ENCODE measurements around the gene CYBRD1.

The CYBRD1 gene

DNA sequence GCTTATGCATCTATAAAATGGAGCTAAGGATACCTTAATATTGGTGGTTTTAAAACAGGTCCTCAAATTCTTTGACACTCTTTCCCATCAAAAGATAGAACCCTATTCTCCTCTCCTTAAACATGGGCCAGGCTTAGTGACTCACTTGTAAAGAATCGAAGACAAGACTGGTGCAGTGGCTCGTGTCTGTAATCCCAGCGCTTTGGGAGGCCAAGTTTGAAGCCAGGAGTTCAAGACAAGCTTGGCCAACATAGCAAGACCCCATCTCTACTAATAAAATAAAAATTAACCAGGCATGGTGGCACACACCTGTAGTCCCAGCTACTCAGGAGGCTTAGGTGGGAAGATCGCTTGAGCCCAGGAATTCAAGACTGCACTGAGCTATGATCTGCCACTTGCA lies 44.5 kb downstream of the CYBRD1 start:
- Histone ChIP-seq H3K4me1 (ENCODE audit: control insufficient read depth, insufficient read depth, low read length, poor library complexity, severe bottlenecking) (no peaks in the 10 kb centered on the region), H3K27ac (ENCODE audit: insufficient read depth, low read length, poor library complexity, severe bottlenecking) (no peak overlapping the region), H3K9me3 (ENCODE audit: control insufficient read depth, low read length) (no peaks in the 10 kb centered on the region)

DNA sequence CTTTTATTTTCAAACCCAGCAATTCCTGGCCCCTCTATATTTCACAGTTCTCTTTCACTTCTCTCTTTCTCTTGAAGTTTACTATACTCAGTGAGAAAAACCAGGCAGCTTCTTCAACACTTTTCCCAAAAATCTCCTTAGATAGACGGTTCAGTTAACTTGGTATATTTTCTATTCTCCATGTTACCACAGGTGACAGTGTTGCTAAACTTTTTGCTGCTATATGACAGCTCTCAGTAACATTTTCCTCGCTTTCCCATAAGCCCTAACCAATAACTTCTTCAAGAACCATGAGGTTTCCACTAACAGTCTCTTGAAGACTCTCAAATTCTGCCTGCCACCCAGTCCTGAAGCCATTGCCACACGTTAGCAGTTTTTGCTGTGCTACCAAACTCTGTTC lies 45.8 kb downstream of the CYBRD1 start:
- H3K27ac ChIP-seq (ENCODE audit: insufficient read depth, low read length, poor library complexity, severe bottlenecking), result no peak overlapping the region
- no peak for DNase-seq
- no peaks in the 10 kb centered on the region for H3K4me1 ChIP-seq (ENCODE audit: control insufficient read depth, insufficient read depth, low read length, poor library complexity, severe bottlenecking)
- H3K27me3 ChIP-seq (replicated peaks; ENCODE audit: control insufficient read depth, insufficient read depth, low read length, poor library complexity, severe bottlenecking), result no peaks in the 10 kb centered on the region
- no peak overlapping the region for H3K4me3 ChIP-seq (ENCODE audit: insufficient read depth, low read depth, low read length, poor library complexity, severe bottlenecking)
- no peaks in the 10 kb centered on the region for H3K36me3 ChIP-seq (ENCODE audit: control insufficient read depth, insufficient read depth, low read length)
- no peaks in the 10 kb centered on the region for H3K9me3 ChIP-seq (ENCODE audit: control insufficient read depth, low read length)

More for the DNA sequence above, 44.5 kb downstream of the CYBRD1 start:
- DNase-seq, result no peak
- no peaks in the 10 kb centered on the region for H3K27me3 ChIP-seq (replicated peaks; ENCODE audit: control insufficient read depth, insufficient read depth, low read length, poor library complexity, severe bottlenecking)
- no peak overlapping the region for H3K4me3 ChIP-seq (ENCODE audit: insufficient read depth, low read depth, low read length, poor library complexity, severe bottlenecking)
- H3K36me3 ChIP-seq (ENCODE audit: control insufficient read depth, insufficient read depth, low read length), result no peaks in the 10 kb centered on the region

DNA sequence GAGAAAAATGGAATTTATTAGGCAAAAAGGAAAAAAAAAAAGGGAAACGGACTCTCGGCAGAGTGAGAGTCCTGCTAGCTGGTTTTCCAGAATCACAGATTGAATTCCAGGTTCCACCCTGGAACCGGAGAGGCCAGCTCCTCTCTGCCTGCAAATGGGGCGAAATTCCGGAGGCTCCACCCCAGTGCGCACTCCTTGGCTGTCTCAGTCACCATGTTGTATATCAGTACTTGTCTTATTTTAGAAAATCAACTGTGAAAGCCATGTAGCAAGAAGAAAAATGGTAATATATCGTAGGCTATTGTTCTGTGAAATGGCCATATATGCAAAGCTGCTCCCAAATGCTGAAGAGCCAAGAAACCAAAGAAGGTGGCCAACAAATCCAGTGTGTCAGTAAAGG lies 49.4 kb downstream of the CYBRD1 start:
- no peaks in the 10 kb centered on the region for H3K9me3 ChIP-seq (ENCODE audit: control insufficient read depth, low read length)
- H3K27ac ChIP-seq (ENCODE audit: insufficient read depth, low read length, poor library complexity, severe bottlenecking), result no peak overlapping the region
- H3K4me1 ChIP-seq (ENCODE audit: control insufficient read depth, insufficient read depth, low read length, poor library complexity, severe bottlenecking), result no peaks in the 10 kb centered on the region
- H3K36me3 ChIP-seq (ENCODE audit: control insufficient read depth, insufficient read depth, low read length), result no peaks in the 10 kb centered on the region
- DNase-seq, result no peak
- H3K4me3 ChIP-seq (ENCODE audit: insufficient read depth, low read depth, low read length, poor library complexity, severe bottlenecking), result no peak overlapping the region
- no peaks in the 10 kb centered on the region for H3K27me3 ChIP-seq (replicated peaks; ENCODE audit: control insufficient read depth, insufficient read depth, low read length, poor library complexity, severe bottlenecking)

DNA sequence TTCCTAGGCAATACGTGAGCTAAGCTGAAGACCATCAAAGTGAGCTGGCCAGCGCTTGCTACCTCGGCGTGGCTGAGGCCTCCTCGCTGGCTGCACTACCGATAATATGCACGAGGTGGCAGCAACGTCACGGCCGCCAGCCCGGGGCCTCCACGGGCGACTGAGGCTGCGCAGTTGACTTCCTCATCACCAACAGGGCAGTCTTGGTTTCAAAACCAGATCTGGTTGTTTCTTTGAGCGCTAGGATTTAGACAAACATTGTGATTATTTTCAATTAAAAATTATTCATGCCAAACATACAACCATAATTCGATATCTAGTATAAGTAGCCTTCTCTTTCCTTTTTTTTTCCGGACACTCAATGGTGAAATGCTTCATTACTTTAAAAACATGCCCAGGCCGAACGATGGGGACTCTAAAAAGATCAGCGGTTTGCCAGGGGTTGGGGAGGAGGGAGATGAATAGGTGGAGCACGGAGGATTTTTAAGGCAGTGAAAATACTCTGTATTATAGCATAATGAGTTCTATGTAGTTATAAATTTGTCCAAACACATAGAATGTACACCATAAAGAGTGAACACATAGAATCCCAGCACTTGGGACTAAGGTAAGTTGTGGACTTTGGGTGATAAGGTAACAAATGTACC lies 52.0 kb downstream of the CYBRD1 start:
- H3K27me3 ChIP-seq (replicated peaks; ENCODE audit: control insufficient read depth, insufficient read depth, low read length, poor library complexity, severe bottlenecking), result no peaks in the 10 kb centered on the region
- no peak overlapping the region for H3K27ac ChIP-seq (ENCODE audit: insufficient read depth, low read length, poor library complexity, severe bottlenecking)
- H3K4me1 ChIP-seq (ENCODE audit: control insufficient read depth, insufficient read depth, low read length, poor library complexity, severe bottlenecking), result no peaks in the 10 kb centered on the region
- H3K9me3 ChIP-seq (ENCODE audit: control insufficient read depth, low read length), result no peaks in the 10 kb centered on the region
- H3K4me3 ChIP-seq (ENCODE audit: insufficient read depth, low read depth, low read length, poor library complexity, severe bottlenecking), result no peak overlapping the region
- H3K36me3 ChIP-seq (ENCODE audit: control insufficient read depth, insufficient read depth, low read length), result no peaks in the 10 kb centered on the region
- peak; percentile 40 to 68 (median 57) for DNase-seq

GRCh38 chr2:171575606-171576005 lies 53.3 kb downstream of the CYBRD1 start:
- H3K9me3 ChIP-seq (ENCODE audit: control insufficient read depth, low read length), result no peaks in the 10 kb centered on the region
- H3K27ac ChIP-seq (ENCODE audit: insufficient read depth, low read length, poor library complexity, severe bottlenecking), result no peak overlapping the region
- no peak overlapping the region for H3K4me3 ChIP-seq (ENCODE audit: insufficient read depth, low read depth, low read length, poor library complexity, severe bottlenecking)
- no peaks in the 10 kb centered on the region for H3K4me1 ChIP-seq (ENCODE audit: control insufficient read depth, insufficient read depth, low read length, poor library complexity, severe bottlenecking)
- DNase-seq, result no peak
- H3K27me3 ChIP-seq (replicated peaks; ENCODE audit: control insufficient read depth, insufficient read depth, low read length, poor library complexity, severe bottlenecking), result no peaks in the 10 kb centered on the region
- no peaks in the 10 kb centered on the region for H3K36me3 ChIP-seq (ENCODE audit: control insufficient read depth, insufficient read depth, low read length)

GRCh38 chr2:171578127-171578803 lies 56.0 kb downstream of the CYBRD1 start:
- no peak for DNase-seq
- Histone ChIP-seq H3K27ac (ENCODE audit: insufficient read depth, low read length, poor library complexity, severe bottlenecking) (no peak overlapping the region), H3K4me3 (ENCODE audit: insufficient read depth, low read depth, low read length, poor library complexity, severe bottlenecking) (no peak overlapping the region), H3K36me3 (ENCODE audit: control insufficient read depth, insufficient read depth, low read length) (no peaks in the 10 kb centered on the region), H3K9me3 (ENCODE audit: control insufficient read depth, low read length) (no peaks in the 10 kb centered on the region), H3K27me3 (replicated peaks; ENCODE audit: control insufficient read depth, insufficient read depth, low read length, poor library complexity, severe bottlenecking) (no peaks in the 10 kb centered on the region), H3K4me1 (ENCODE audit: control insufficient read depth, insufficient read depth, low read length, poor library complexity, severe bottlenecking) (no peaks in the 10 kb centered on the region)

DNA sequence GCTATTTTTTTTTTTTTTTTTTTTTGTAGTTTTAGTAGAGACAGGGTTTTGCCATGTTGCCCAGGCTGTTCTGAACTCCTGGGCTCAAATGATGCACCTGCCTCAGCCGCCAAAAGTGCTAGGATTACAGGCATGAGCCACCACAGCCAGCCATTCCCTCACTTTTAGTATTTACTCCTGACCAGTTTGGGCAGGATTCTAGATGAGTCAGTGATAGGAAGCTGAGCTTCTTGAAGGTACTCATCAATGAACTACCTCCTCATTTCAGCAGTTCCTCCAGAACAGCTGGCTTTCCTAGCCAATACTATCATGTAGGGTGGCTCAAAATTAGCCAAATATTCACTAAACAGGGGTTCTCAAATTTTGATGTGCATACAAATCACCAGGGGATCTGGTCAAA lies 57.2 kb downstream of the CYBRD1 start:
- H3K4me1 ChIP-seq (ENCODE audit: control insufficient read depth, insufficient read depth, low read length, poor library complexity, severe bottlenecking), result no peaks in the 10 kb centered on the region
- no peak overlapping the region for H3K27ac ChIP-seq (ENCODE audit: insufficient read depth, low read length, poor library complexity, severe bottlenecking)
- no peak overlapping the region for H3K4me3 ChIP-seq (ENCODE audit: insufficient read depth, low read depth, low read length, poor library complexity, severe bottlenecking)
- H3K27me3 ChIP-seq (replicated peaks; ENCODE audit: control insufficient read depth, insufficient read depth, low read length, poor library complexity, severe bottlenecking), result no peaks in the 10 kb centered on the region
- no peak for DNase-seq
- H3K36me3 ChIP-seq (ENCODE audit: control insufficient read depth, insufficient read depth, low read length), result no peaks in the 10 kb centered on the region
- no peaks in the 10 kb centered on the region for H3K9me3 ChIP-seq (ENCODE audit: control insufficient read depth, low read length)

DNA sequence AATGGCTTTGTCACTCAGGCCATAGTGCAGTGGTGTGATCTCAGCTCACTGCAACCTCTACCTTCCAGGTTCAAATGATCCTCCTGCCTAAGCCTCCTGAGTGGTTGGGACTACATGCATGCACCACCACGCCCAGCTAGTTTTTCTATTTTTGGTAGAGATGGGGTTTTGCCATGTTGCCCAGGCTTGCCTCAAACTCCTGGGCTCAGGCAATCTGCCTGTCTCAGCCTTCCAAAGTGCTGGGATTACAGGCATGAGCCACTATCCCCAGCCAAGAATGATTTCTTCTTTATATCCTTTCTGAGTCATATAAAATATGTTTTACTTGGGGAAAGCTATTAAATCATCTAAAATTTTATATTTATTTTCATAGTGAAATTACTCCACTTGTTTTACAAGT lies 61.3 kb downstream of the CYBRD1 start:
- H3K4me3 ChIP-seq (ENCODE audit: insufficient read depth, low read depth, low read length, poor library complexity, severe bottlenecking), result no peak overlapping the region
- no peak for DNase-seq
- no peak overlapping the region for H3K27ac ChIP-seq (ENCODE audit: insufficient read depth, low read length, poor library complexity, severe bottlenecking)
- no peaks in the 10 kb centered on the region for H3K9me3 ChIP-seq (ENCODE audit: control insufficient read depth, low read length)
- no peaks in the 10 kb centered on the region for H3K27me3 ChIP-seq (replicated peaks; ENCODE audit: control insufficient read depth, insufficient read depth, low read length, poor library complexity, severe bottlenecking)
- no peaks in the 10 kb centered on the region for H3K4me1 ChIP-seq (ENCODE audit: control insufficient read depth, insufficient read depth, low read length, poor library complexity, severe bottlenecking)
- H3K36me3 ChIP-seq (ENCODE audit: control insufficient read depth, insufficient read depth, low read length), result no peaks in the 10 kb centered on the region

DNA sequence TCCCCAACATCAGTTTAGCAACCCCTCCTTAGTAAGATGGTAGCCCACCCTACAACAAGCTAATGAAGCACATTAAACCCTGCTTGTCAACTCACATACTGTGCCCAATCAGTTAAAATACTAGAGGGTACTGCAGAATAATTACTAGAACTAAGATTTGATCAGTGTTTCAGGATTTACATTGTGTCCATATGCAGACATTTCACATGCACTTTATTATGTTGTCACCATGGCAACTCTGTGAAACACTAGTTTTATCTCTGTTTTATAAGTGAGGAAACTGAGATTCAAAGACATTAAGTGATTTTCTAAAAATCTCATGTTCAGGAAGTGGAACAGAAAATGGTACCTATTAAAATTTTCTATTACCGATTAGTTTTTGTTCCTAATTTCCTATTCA lies 61.7 kb downstream of the CYBRD1 start:
- Histone ChIP-seq H3K36me3 (ENCODE audit: control insufficient read depth, insufficient read depth, low read length) (no peaks in the 10 kb centered on the region), H3K4me3 (ENCODE audit: insufficient read depth, low read depth, low read length, poor library complexity, severe bottlenecking) (no peak overlapping the region), H3K27me3 (replicated peaks; ENCODE audit: control insufficient read depth, insufficient read depth, low read length, poor library complexity, severe bottlenecking) (no peaks in the 10 kb centered on the region), H3K4me1 (ENCODE audit: control insufficient read depth, insufficient read depth, low read length, poor library complexity, severe bottlenecking) (no peaks in the 10 kb centered on the region), H3K9me3 (ENCODE audit: control insufficient read depth, low read length) (no peaks in the 10 kb centered on the region), H3K27ac (ENCODE audit: insufficient read depth, low read length, poor library complexity, severe bottlenecking) (no peak overlapping the region)
- no peak for DNase-seq

DNA sequence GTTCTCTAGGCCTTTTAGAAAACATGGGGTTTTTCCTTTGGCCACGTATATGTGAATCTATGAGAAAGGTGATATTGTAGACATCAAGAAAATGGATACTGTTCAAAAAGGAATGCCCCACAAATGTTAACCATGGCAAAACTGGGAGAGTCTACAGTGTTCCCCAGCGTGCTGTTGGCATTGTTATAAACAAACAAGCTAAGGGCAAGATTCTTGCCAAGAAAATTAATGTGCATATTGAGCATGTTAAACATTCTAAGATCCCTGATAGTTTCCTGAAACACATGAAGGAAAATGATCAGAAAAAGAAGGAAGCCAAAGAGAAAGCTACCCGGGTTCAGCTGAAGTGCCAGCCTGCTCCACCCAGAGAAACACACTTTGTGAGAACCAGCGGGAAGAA lies 64.9 kb downstream of the CYBRD1 start:
- Histone ChIP-seq H3K4me3 (ENCODE audit: insufficient read depth, low read depth, low read length, poor library complexity, severe bottlenecking) (no peak overlapping the region), H3K27ac (ENCODE audit: insufficient read depth, low read length, poor library complexity, severe bottlenecking) (no peak overlapping the region), H3K27me3 (replicated peaks; ENCODE audit: control insufficient read depth, insufficient read depth, low read length, poor library complexity, severe bottlenecking) (no peaks in the 10 kb centered on the region), H3K36me3 (ENCODE audit: control insufficient read depth, insufficient read depth, low read length) (no peaks in the 10 kb centered on the region), H3K4me1 (ENCODE audit: control insufficient read depth, insufficient read depth, low read length, poor library complexity, severe bottlenecking) (no peaks in the 10 kb centered on the region), H3K9me3 (ENCODE audit: control insufficient read depth, low read length) (no peaks in the 10 kb centered on the region)
- DNase-seq, result no peak

Data from effector memory CD4-positive, alpha-beta T cell (primary cell).